HG03095 (cell line): ENCODE data around the gene RPL32.
"Not testable (repeated sequence)": the region's sequence is repeated elsewhere in the genome, so short reads cannot be mapped to it uniquely, and the experiment has no call there.

ENCODE experiments used
- ATAC-seq: cut with Tn5 transposase; IDR thresholded peaks from one replicate; pipeline ENCODE4 v1.9.1; 2021; ENCODE audit warnings: moderate library complexity; ENCODE audit not compliant: unreplicated experiment

The RPL32 gene

GRCh38 chr3:12841149-12841969, at the start of gene RPL32:
Gene RPL32 (minus strand): TSS chr3:12841565. CDS start chr3:12840237, 1,328 bp downstream.
- peak; percentile 83 for ATAC-seq

GRCh38 chr3:12890610-12891390, 49.4 kb upstream of the RPL32 start:
- ATAC-seq = no peak

- ATAC-seq = no peak
Measured at GRCh38 chr3:12886736-12887135, 45.4 kb upstream of the RPL32 start.

GRCh38 chr3:12886106-12886679, 44.8 kb upstream of the RPL32 start:
- ATAC-seq = peak; percentile 49

- ATAC-seq = no peak
Measured at GRCh38 chr3:12885583-12885930, 44.2 kb upstream of the RPL32 start.

GRCh38 chr3:12884790-12885582, 43.6 kb upstream of the RPL32 start:
- ATAC-seq = peak; percentile 43

- ATAC-seq = no peak
Measured at GRCh38 chr3:12884186-12884680, 42.9 kb upstream of the RPL32 start.

- no peak for ATAC-seq
Measured at GRCh38 chr3:12882336-12883310, 41.3 kb upstream of the RPL32 start.

GRCh38 chr3:12881858-12882257, 40.5 kb upstream of the RPL32 start:
- peak; percentile 50 for ATAC-seq

GRCh38 chr3:12879191-12879815, 37.9 kb upstream of the RPL32 start:
- no peak for ATAC-seq

GRCh38 chr3:12878758-12879157, 37.4 kb upstream of the RPL32 start:
- not testable (repeated sequence) for ATAC-seq

- ATAC-seq = no peak
Measured at GRCh38 chr3:12878141-12878574, 36.8 kb upstream of the RPL32 start.

- ATAC-seq = no peak
Measured at GRCh38 chr3:12877040-12877439, 35.7 kb upstream of the RPL32 start.

GRCh38 chr3:12875857-12876836, 34.8 kb upstream of the RPL32 start:
- ATAC-seq = no peak

GRCh38 chr3:12871404-12871983, 30.1 kb upstream of the RPL32 start:
- ATAC-seq = no peak

- peak; percentile 47 for ATAC-seq
Measured at GRCh38 chr3:12870942-12871341, 29.6 kb upstream of the RPL32 start.

- ATAC-seq = peak; percentile 66
Measured at GRCh38 chr3:12869035-12869621, 27.8 kb upstream of the RPL32 start.
